HTR-8/SVneo (cell line): ENCODE results near the gene PRPSAP1.
"Not testable (repeated sequence)": the region's sequence is repeated elsewhere in the genome, so short reads cannot be mapped to it uniquely, and the experiment has no call there.

Source experiments
- DNase-seq: peaks from one replicate; pipeline ENCODE4 v3.0.0; 2011; ENCODE audit warnings: low spot score, mixed read lengths; ENCODE audit not compliant: insufficient read length
- FAIRE-seq: peaks from 2 replicates; lab custom pipeline; 2011; peaks lifted over from hg19 to GRCh38; lab: Jason Lieb, UNC

PRPSAP1 gene

GRCh38 chr17:76335716-76336381, 17.9 kb downstream of the PRPSAP1 start:
- FAIRE-seq (no peak), DNase-seq (no peak)

GRCh38 chr17:76333673-76334505, 19.8 kb downstream of the PRPSAP1 start:
- no peak for FAIRE-seq

GRCh38 chr17:76331083-76331482, 22.6 kb downstream of the PRPSAP1 start:
- no peak for DNase-seq
- FAIRE-seq: no peak

More at GRCh38 chr17:76333673-76334505, 19.8 kb downstream of the PRPSAP1 start:
- no peak for DNase-seq

- FAIRE-seq: no peak
- no peak for DNase-seq
These were observed 24.1 kb downstream of the PRPSAP1 start for GRCh38 chr17:76329664-76330063.

GRCh38 chr17:76327696-76328095, 26.0 kb downstream of the PRPSAP1 start:
- FAIRE-seq: no peak

GRCh38 chr17:76326306-76326705, 27.4 kb downstream of the PRPSAP1 start:
- DNase-seq (no peak), FAIRE-seq (no peak)

More at GRCh38 chr17:76327696-76328095, 26.0 kb downstream of the PRPSAP1 start:
- no peak for DNase-seq

GRCh38 chr17:76318586-76318985, 35.1 kb downstream of the PRPSAP1 start:
- FAIRE-seq (no peak), DNase-seq (no peak)

- FAIRE-seq (no peak), DNase-seq (no peak)
These were observed 36.2 kb downstream of the PRPSAP1 start for GRCh38 chr17:76317535-76317934.

GRCh38 chr17:76314392-76315227, 39.1 kb downstream of the PRPSAP1 start:
- DNase-seq: no peak
- no peak for FAIRE-seq

- FAIRE-seq (no peak), DNase-seq (no peak)
These were observed 41.0 kb downstream of the PRPSAP1 start for GRCh38 chr17:76312735-76313134.

- DNase-seq (no peak), FAIRE-seq (no peak)
These were observed 44.3 kb downstream of the PRPSAP1 start for GRCh38 chr17:76309461-76309860.

- FAIRE-seq (no peak), DNase-seq (no peak)
These were observed 45.8 kb downstream of the PRPSAP1 start, which contains the start of gene QRICH2 for GRCh38 chr17:76307966-76308338. QRICH2 (minus strand) TSS chr17:76308276; CDS start chr17:76307998, 278 bp downstream.

- FAIRE-seq (no peak), DNase-seq (no peak)
These were observed 46.3 kb downstream of the PRPSAP1 start for GRCh38 chr17:76307299-76307965.

- FAIRE-seq, DNase-seq: not testable (repeated sequence)
These were observed 48.6 kb downstream of the PRPSAP1 start for GRCh38 chr17:76305135-76305454.

- FAIRE-seq (no peak), DNase-seq (no peak)
These were observed 49.2 kb downstream of the PRPSAP1 start for GRCh38 chr17:76304226-76305134.

GRCh38 chr17:76297436-76297835, 56.3 kb downstream of the PRPSAP1 start:
- DNase-seq (no peak), FAIRE-seq (no peak)

- no peak for DNase-seq
- no peak for FAIRE-seq
These were observed 56.8 kb downstream of the PRPSAP1 start for GRCh38 chr17:76296889-76297288.

- no peak for DNase-seq
- no peak for FAIRE-seq
These were observed 57.5 kb downstream of the PRPSAP1 start for GRCh38 chr17:76296186-76296585.

- FAIRE-seq: no peak
- no peak for DNase-seq
These were observed 60.6 kb downstream of the PRPSAP1 start for GRCh38 chr17:76293106-76293505.
